ENCODE results near the gene PDE6H.

The PDE6H gene

GRCh38 chr12:14974633-14975032 is 1.8 kb downstream of the PDE6H start:
- no peak for DNase-seq (ENCODE audit: low spot score)

GRCh38 chr12:14975457-14975856 is 2.6 kb downstream of the PDE6H start:
- DNase-seq (ENCODE audit: low spot score), result no peak

GRCh38 chr12:14976658-14977057 is 3.8 kb downstream of the PDE6H start:
- DNase-seq (ENCODE audit: low spot score), result no peak

- no peak for DNase-seq (ENCODE audit: low spot score)
Observed at GRCh38 chr12:14979468-14979867, 6.6 kb downstream of the PDE6H start.

GRCh38 chr12:14981049-14981448 is 8.2 kb downstream of the PDE6H start:
- peak; percentile 28 for DNase-seq (ENCODE audit: low spot score)

- no peak for DNase-seq (ENCODE audit: low spot score)
Observed at GRCh38 chr12:14982562-14982961, 9.7 kb downstream of the PDE6H start.

- DNase-seq (ENCODE audit: low spot score), result no peak
Observed at GRCh38 chr12:14982991-14983390, 10.1 kb downstream of the PDE6H start.

GRCh38 chr12:14984036-14984435 is 11.2 kb downstream of the PDE6H start:
- no peak for DNase-seq (ENCODE audit: low spot score)

- no peak for DNase-seq (ENCODE audit: low spot score)
Observed at GRCh38 chr12:14984766-14985285, 12.0 kb downstream of the PDE6H start.

- DNase-seq (ENCODE audit: low spot score), result no peak
Observed at GRCh38 chr12:14986449-14986848, 13.6 kb downstream of the PDE6H start.

GRCh38 chr12:14988035-14988434 is 15.2 kb downstream of the PDE6H start:
- DNase-seq (ENCODE audit: low spot score), result no peak

GRCh38 chr12:14989790-14990189 is 16.9 kb downstream of the PDE6H start:
- DNase-seq (ENCODE audit: low spot score), result no peak

GRCh38 chr12:14991069-14991468 is 18.2 kb downstream of the PDE6H start:
- DNase-seq (ENCODE audit: low spot score), result no peak

- no peak for DNase-seq (ENCODE audit: low spot score)
Observed at GRCh38 chr12:14992673-14993072, 19.8 kb downstream of the PDE6H start.

- no peak for DNase-seq (ENCODE audit: low spot score)
Observed at GRCh38 chr12:14993117-14993516, 20.3 kb downstream of the PDE6H start.

GRCh38 chr12:14993537-14994266 is 20.9 kb downstream of the PDE6H start:
- DNase-seq (ENCODE audit: low spot score), result no peak

- DNase-seq (ENCODE audit: low spot score), result no peak
Observed at GRCh38 chr12:14994610-14995009, 21.8 kb downstream of the PDE6H start.

- peak; percentile 60 for DNase-seq (ENCODE audit: low spot score)
Observed at GRCh38 chr12:14995583-14996425, 23.0 kb downstream of the PDE6H start.

GRCh38 chr12:14997998-14998397 is 25.2 kb downstream of the PDE6H start:
- DNase-seq (ENCODE audit: low spot score), result no peak

- DNase-seq (ENCODE audit: low spot score), result no peak
Observed at GRCh38 chr12:14999021-14999694, 26.3 kb downstream of the PDE6H start.

GRCh38 chr12:14999695-15000365 is 27.0 kb downstream of the PDE6H start:
- DNase-seq (ENCODE audit: low spot score), result no peak

GRCh38 chr12:15000575-15000974 is 27.7 kb downstream of the PDE6H start:
- DNase-seq (ENCODE audit: low spot score), result no peak

All from Ammon's horn (tissue), 1 donor.